ENCODE results near the gene FGFR2. TPM values are rescaled to one million over a fixed set of nuclear protein-coding genes. Genes with fewer than 3 reads are reported as not detected.
A peak's percentile ranks its signal among the peaks of the same experiment; 100 is the strongest.

FGFR2 gene
- total RNA-seq, 2 experiments from 2014 or later: not detected

DNA sequence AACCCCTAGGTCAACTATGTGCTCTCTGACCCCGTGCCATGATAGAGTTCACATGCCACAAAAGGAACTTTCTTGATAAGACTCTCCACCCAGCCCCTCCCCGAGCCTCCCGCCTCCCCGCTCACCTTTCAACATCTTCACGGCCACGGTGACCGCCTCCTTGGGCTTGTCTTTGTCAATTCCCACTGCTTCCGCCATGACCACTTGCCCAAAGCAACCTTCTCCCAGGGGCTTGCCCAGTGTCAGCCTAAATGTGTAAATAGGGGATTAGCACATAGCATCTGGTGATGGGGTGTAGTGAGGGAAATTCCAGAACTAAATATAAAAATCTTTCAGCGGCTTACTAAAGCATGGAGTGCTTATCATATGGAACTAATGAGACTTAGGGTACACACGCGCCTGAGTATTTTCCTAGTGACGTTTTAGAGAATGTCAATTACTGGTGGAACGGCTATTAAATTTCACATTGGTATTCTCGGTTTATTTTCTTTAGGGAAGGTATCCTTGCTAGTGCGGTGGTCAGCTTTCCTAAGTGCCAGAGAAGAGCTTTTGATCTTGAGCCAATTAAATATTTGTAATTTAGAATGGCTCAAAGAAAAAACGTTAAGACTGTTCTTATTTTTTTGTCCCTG is 97.4 kb downstream of the FGFR2 start:
- no peak for DNase-seq (ENCODE audit: low spot score)
- Histone ChIP-seq H3K4me3 (ENCODE audit: low read depth, low read length, poor library complexity, severe bottlenecking) (no peak overlapping the region), H4K20me1 (ENCODE audit: insufficient read depth, low read length) (no peaks in the 10 kb centered on the region), H3K79me2 (ENCODE audit: insufficient read depth, low read depth, low read length) (no peaks in the 10 kb centered on the region), H3K27ac (ENCODE audit: low read depth, low read length, poor library complexity, severe bottlenecking) (no peak overlapping the region), H3K4me2 (ENCODE audit: low read length) (no peak overlapping the region), H3K9me2 (ENCODE audit: insufficient read depth, low read length) (no peaks in the 10 kb centered on the region), H3K36me3 (ENCODE audit: insufficient read depth, low read length) (no peaks in the 10 kb centered on the region), H3K9me3 (ENCODE audit: low read length) (no peaks in the 10 kb centered on the region), H2AFZ (ENCODE audit: low read length) (no peak overlapping the region), H3K4me1 (ENCODE audit: insufficient read depth, low read length, poor library complexity, severe bottlenecking) (no peaks in the 10 kb centered on the region)
- no TSS peak for BruUV-seq (replicated peaks)
- TF ChIP-seq EZH2phosphoT487 (IDR thresholded peaks at IDR 0.05; ENCODE audit: borderline replicate concordance, low read depth, low read length): no peak
- TF ChIP-seq, protein P1, sequence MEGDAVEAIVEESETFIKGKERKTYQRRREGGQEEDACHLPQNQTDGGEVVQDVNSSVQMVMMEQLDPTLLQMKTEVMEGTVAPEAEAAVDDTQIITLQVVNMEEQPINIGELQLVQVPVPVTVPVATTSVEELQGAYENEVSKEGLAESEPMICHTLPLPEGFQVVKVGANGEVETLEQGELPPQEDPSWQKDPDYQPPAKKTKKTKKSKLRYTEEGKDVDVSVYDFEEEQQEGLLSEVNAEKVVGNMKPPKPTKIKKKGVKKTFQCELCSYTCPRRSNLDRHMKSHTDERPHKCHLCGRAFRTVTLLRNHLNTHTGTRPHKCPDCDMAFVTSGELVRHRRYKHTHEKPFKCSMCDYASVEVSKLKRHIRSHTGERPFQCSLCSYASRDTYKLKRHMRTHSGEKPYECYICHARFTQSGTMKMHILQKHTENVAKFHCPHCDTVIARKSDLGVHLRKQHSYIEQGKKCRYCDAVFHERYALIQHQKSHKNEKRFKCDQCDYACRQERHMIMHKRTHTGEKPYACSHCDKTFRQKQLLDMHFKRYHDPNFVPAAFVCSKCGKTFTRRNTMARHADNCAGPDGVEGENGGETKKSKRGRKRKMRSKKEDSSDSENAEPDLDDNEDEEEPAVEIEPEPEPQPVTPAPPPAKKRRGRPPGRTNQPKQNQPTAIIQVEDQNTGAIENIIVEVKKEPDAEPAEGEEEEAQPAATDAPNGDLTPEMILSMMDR (conservative IDR thresholded peaks at IDR 0.05; ENCODE audit: low read length): no peak
- intact Hi-C loops (cut with micrococcal nuclease; ENCODE audit: unreplicated experiment): no loop called here
- CTCF ChIA-PET (ENCODE audit: unreplicated experiment): no interaction called here
- POLR2A ChIA-PET: interaction anchor here (0.8 kb wide), 1 partner anchor 16 kb away, joined by 3 read pairs; no protein-coding TSS in a partner anchor

DNA sequence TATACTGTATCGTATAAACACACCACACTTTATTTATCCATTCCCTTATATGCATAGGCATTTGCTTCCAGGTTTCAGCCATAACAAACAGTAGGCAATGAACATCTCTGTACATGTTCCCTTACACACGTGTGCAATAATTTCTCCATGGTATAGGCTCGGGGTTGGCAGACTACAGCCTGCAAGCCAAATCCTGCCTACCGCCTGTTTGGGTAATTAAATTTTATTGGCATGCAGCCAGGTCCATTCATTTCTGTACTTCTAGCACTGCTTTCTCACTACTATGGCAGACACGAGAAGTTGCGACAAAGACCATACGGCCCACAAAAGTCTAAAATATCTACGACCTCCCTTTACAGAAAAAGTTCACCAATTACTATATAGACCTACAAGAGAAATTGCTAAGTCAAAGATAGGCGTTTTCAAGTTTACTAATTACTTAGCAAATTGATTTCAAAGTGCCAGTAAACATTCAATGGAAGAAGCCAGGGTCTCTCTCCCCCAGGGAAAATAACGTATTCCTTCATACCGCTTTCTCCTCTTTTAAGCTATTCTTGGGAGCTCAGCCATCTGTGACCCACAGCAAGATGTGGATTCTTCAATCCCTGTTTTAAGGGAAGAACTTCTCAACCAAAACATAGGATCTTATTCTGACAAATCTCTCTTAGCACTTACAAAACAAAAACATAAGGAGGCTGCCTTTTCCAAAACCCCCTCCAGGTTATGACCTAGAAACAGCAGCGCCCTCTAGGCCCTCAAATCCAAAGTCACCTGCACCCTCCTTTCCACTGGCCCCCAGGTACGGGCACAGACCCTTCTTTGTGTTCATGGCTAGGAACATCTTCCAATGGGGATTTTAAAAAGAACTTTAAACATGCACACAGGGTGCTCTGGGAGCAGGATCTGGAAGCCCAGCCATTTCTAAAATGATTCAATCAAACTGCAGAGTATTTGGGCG is 100.5 kb downstream of the FGFR2 start:
- no TSS peak for BruUV-seq (replicated peaks)
- no peak for DNase-seq (ENCODE audit: low spot score)
- intact Hi-C loops (cut with micrococcal nuclease; ENCODE audit: unreplicated experiment): no loop called here
- TF ChIP-seq EZH2phosphoT487 (IDR thresholded peaks at IDR 0.05; ENCODE audit: borderline replicate concordance, low read depth, low read length): no peak
- TF ChIP-seq, protein P1 (conservative IDR thresholded peaks at IDR 0.05; ENCODE audit: low read length): peak; percentile 59
- ChIA-PET POLR2A (interaction anchor here (0.8 kb wide), 1 partner anchor 12 kb away, joined by 3 read pairs; no protein-coding TSS in a partner anchor), CTCF (ENCODE audit: unreplicated experiment) (no interaction called here)
- Histone ChIP-seq H3K9me3 (ENCODE audit: low read length) (no peaks in the 10 kb centered on the region), H3K4me3 (ENCODE audit: low read depth, low read length, poor library complexity, severe bottlenecking) (no peak overlapping the region), H3K4me2 (ENCODE audit: low read length) (no peak overlapping the region), H4K20me1 (ENCODE audit: insufficient read depth, low read length) (no peaks in the 10 kb centered on the region), H3K36me3 (ENCODE audit: insufficient read depth, low read length) (no peaks in the 10 kb centered on the region), H3K4me1 (ENCODE audit: insufficient read depth, low read length, poor library complexity, severe bottlenecking) (no peaks in the 10 kb centered on the region), H2AFZ (ENCODE audit: low read length) (no peak overlapping the region), H3K27ac (ENCODE audit: low read depth, low read length, poor library complexity, severe bottlenecking) (no peak overlapping the region), H3K9me2 (ENCODE audit: insufficient read depth, low read length) (no peaks in the 10 kb centered on the region), H3K79me2 (ENCODE audit: insufficient read depth, low read depth, low read length) (no peaks in the 10 kb centered on the region)

All from OCI-LY7 (cell line).